Astrocyte (in vitro differentiated cells and primary cell): Measurements from ENCODE around the gene KDM6A. TPM values are rescaled to one million over a fixed set of nuclear protein-coding genes. Genes with fewer than 3 reads are reported as not detected.
"Not testable (repeated sequence)": the region's sequence is repeated elsewhere in the genome, so short reads cannot be mapped to it uniquely, and the experiment has no call there.

Source experiments
- DNase-seq: peaks from one replicate; pipeline ENCODE4 v3.0.0-alpha.2; 2010; ENCODE audit warnings: low read depth
- FAIRE-seq: peaks from 2 replicates; lab custom pipeline; 2011; peaks lifted over from hg19 to GRCh38; lab: Jason Lieb, UNC
- H2AFZ ChIP-seq: 2 replicates; pipeline ENCODE4 v1.6.0; 2012; ENCODE audit warnings: low read depth, low read length, inconsistent platforms
- H3K27ac ChIP-seq: 2 replicates; pipeline ENCODE4 v1.5.1; 2011; ENCODE audit warnings: low read depth, low read length, inconsistent platforms
- H3K27me3 ChIP-seq: 2 replicates; pipeline ENCODE4 v1.6.0; 2011; ENCODE audit warnings: low read length, inconsistent platforms; ENCODE audit not compliant: insufficient read depth
- H3K36me3 ChIP-seq: 2 replicates; pipeline ENCODE4 v1.5.1; 2011; ENCODE audit warnings: low read length, inconsistent platforms; ENCODE audit not compliant: insufficient read depth
- H3K4me1 ChIP-seq: 2 replicates; pipeline ENCODE4 v1.5.1; 2011; ENCODE audit warnings: low read length, inconsistent platforms; ENCODE audit not compliant: insufficient read depth
- H3K4me2 ChIP-seq: 2 replicates; pipeline ENCODE4 v1.6.0; 2012; ENCODE audit warnings: low read length, inconsistent platforms
- H3K4me3 ChIP-seq: 2 replicates; pipeline ENCODE4 v1.5.1; 2011; ENCODE audit warnings: low read depth, mild to moderate bottlenecking, low read length, inconsistent platforms; ENCODE audit not compliant: insufficient read depth
- H3K79me2 ChIP-seq: 2 replicates; pipeline ENCODE4 v1.6.0; 2012; ENCODE audit warnings: mild to moderate bottlenecking, low read length, inconsistent platforms; ENCODE audit not compliant: insufficient read depth
- H3K9ac ChIP-seq: 2 replicates; pipeline ENCODE4 v1.6.0; 2012; ENCODE audit warnings: mild to moderate bottlenecking, low read length, inconsistent platforms
- H3K9me3 ChIP-seq: 2 replicates; pipeline ENCODE4 v1.5.1; 2012; ENCODE audit warnings: low read depth, mild to moderate bottlenecking, low read length, inconsistent platforms; ENCODE audit not compliant: insufficient read depth
- H4K20me1 ChIP-seq: 2 replicates; pipeline ENCODE4 v1.6.0; 2012; ENCODE audit warnings: low read length, inconsistent platforms; ENCODE audit not compliant: insufficient read depth
- H3K27ac Mint-ChIP-seq: one replicate; pipeline ENCODE4 v1.8.0; 2021; ENCODE audit warnings: mild to moderate bottlenecking, mixed read lengths; ENCODE audit not compliant: unreplicated experiment
- H3K27me3 Mint-ChIP-seq: one replicate; pipeline ENCODE4 v1.8.0; 2021; ENCODE audit warnings: low read depth, mixed read lengths; ENCODE audit not compliant: unreplicated experiment
- H3K36me3 Mint-ChIP-seq: one replicate; pipeline ENCODE4 v1.8.0; 2021; ENCODE audit warnings: low read depth, mixed read lengths; ENCODE audit not compliant: unreplicated experiment
- H3K4me1 Mint-ChIP-seq: one replicate; pipeline ENCODE4 v1.8.0; 2021; ENCODE audit warnings: low read depth, mixed read lengths; ENCODE audit not compliant: unreplicated experiment
- H3K4me3 Mint-ChIP-seq: one replicate; pipeline ENCODE4 v1.8.0; 2021; ENCODE audit warnings: mild to moderate bottlenecking, moderate library complexity, mixed read lengths; ENCODE audit not compliant: unreplicated experiment
- H3K9me3 Mint-ChIP-seq: one replicate; pipeline ENCODE4 v1.8.0; 2021; ENCODE audit warnings: mild to moderate bottlenecking, mixed read lengths; ENCODE audit not compliant: unreplicated experiment
- EZH2 ChIP-seq: IDR thresholded peaks from 2 replicates; pipeline ENCODE4 v1.6.1; 2012; ENCODE audit warnings: mild to moderate bottlenecking, low read length, inconsistent platforms; ENCODE audit not compliant: insufficient read depth
- total RNA-seq: library from RNA; stranded (reverse); gene quantifications from 2 replicates; pipeline ENCODE4 v1.2.1, GENCODE V29; 2021
- TF ChIP-seq, protein P1 (sequence below): IDR thresholded peaks from 2 replicates; pipeline ENCODE4 v1.5.1; 2011; ENCODE audit warnings: low read depth, mild to moderate bottlenecking, inconsistent platforms, low read length, moderate library complexity; ENCODE audit not compliant: insufficient read depth

Gene KDM6A
- total RNA-seq, 1 donor from 2014 or later = 44.0 TPM

DNA sequence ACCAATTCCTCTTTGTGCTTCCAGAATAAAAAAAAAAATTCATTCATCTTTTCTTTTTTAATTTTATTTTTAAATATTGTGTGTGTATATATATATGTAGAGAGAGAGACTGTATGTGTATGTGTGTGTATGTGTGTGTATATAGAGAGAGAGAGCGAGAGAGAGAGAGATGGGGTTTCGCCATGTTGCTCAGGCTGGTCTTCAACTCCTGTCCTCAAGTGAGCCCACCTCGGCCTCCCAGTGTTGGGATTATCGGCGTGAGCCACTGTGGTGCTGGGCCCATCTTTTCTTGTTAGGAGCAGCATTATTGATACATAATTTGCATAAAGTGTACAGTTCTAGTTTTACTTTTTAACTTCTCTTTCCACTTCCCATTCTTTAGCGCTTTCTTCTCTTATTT is 33.6 kb downstream of the KDM6A start:
- peaks cover 3% of the 10 kb centered on the region for H3K36me3 Mint-ChIP-seq
- no peak overlapping the region for H3K27ac ChIP-seq
- H3K4me1 ChIP-seq = peaks cover 15% of the 10 kb centered on the region
- no peaks in the 10 kb centered on the region for H3K27me3 Mint-ChIP-seq
- H3K27ac Mint-ChIP-seq = no peak overlapping the region
- TF ChIP-seq, protein P1, sequence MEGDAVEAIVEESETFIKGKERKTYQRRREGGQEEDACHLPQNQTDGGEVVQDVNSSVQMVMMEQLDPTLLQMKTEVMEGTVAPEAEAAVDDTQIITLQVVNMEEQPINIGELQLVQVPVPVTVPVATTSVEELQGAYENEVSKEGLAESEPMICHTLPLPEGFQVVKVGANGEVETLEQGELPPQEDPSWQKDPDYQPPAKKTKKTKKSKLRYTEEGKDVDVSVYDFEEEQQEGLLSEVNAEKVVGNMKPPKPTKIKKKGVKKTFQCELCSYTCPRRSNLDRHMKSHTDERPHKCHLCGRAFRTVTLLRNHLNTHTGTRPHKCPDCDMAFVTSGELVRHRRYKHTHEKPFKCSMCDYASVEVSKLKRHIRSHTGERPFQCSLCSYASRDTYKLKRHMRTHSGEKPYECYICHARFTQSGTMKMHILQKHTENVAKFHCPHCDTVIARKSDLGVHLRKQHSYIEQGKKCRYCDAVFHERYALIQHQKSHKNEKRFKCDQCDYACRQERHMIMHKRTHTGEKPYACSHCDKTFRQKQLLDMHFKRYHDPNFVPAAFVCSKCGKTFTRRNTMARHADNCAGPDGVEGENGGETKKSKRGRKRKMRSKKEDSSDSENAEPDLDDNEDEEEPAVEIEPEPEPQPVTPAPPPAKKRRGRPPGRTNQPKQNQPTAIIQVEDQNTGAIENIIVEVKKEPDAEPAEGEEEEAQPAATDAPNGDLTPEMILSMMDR = no peak
- TF ChIP-seq EZH2 = no peak
- no peaks in the 10 kb centered on the region for H3K36me3 ChIP-seq
- peaks cover 85% of the 10 kb centered on the region for H3K79me2 ChIP-seq
- no peak for FAIRE-seq
- no peaks in the 10 kb centered on the region for H3K9me3 ChIP-seq
- DNase-seq = no peak
- peaks cover 25% of the 10 kb centered on the region for H4K20me1 ChIP-seq
- H3K4me2 ChIP-seq = no peak overlapping the region
- H3K9me3 Mint-ChIP-seq = peaks cover 2% of the 10 kb centered on the region
- peaks cover 24% of the 10 kb centered on the region for H3K4me1 Mint-ChIP-seq
- H3K27me3 ChIP-seq = no peaks in the 10 kb centered on the region
- H3K4me3 ChIP-seq = no peak overlapping the region
- no peak overlapping the region for H2AFZ ChIP-seq
- H3K9ac ChIP-seq = no peak overlapping the region
- H3K4me3 Mint-ChIP-seq = no peak overlapping the region

DNA sequence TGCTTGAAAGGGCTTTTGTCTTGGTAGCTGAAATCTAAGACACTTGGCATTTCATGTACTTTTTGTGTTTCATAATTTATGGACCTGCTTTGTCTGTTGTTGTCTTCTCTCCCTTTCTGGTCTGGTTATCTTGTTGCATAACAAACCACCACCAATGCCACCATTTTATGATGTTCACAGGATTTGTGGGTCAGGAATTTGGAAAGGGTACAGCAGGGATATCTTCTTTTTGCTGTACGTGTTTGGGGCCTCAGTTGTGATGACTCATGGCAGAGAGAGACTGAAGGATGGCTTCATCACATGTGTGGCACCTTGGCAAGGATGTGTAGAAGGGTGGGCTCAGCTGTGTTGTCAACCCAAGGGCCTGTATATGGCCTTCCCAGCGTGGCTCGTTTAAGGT is 35.2 kb downstream of the KDM6A start:
- TF ChIP-seq EZH2 = no peak
- TF ChIP-seq, protein P1 = no peak
- Histone ChIP-seq H4K20me1 (peaks cover 25% of the 10 kb centered on the region), H3K4me3 (no peak overlapping the region), H3K4me2 (no peak overlapping the region), H3K27ac (no peak overlapping the region), H3K9me3 (no peaks in the 10 kb centered on the region), H3K4me1 (peaks cover 14% of the 10 kb centered on the region), H2AFZ (no peak overlapping the region), H3K9ac (no peak overlapping the region), H3K36me3 (no peaks in the 10 kb centered on the region), H3K79me2 (peaks cover 79% of the 10 kb centered on the region), H3K27me3 (no peaks in the 10 kb centered on the region)
- H3K36me3 Mint-ChIP-seq = peaks cover under 1% of the 10 kb centered on the region
- no peak overlapping the region for H3K27ac Mint-ChIP-seq
- FAIRE-seq (no peak), DNase-seq (peak; percentile 43)
- H3K4me1 Mint-ChIP-seq = peaks cover 24% of the 10 kb centered on the region
- H3K9me3 Mint-ChIP-seq = peaks cover 2% of the 10 kb centered on the region
- H3K27me3 Mint-ChIP-seq = no peaks in the 10 kb centered on the region
- H3K4me3 Mint-ChIP-seq = no peak overlapping the region

DNA sequence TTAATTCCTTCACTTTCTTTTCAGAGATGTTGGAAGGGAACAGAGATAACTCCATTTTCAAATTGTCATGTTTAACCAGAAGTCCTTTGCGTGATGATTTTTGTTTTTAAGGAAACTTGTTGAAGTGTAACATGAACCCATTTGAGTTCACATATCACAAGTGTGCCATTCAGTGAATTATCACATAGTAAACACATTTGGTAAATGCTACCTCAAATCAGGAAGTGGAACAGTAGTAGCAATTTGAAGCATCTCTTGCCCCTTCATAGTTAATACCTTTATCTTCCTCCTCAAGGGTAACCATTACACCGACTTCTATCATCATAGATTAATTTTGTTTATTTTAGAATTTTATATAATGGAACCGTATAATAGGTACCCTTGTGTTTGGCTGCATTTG is 35.8 kb downstream of the KDM6A start:
- Mint-ChIP-seq H3K27ac (no peak overlapping the region), H3K27me3 (no peaks in the 10 kb centered on the region), H3K4me1 (peaks cover 22% of the 10 kb centered on the region), H3K9me3 (peaks cover 1% of the 10 kb centered on the region), H3K4me3 (no peak overlapping the region), H3K36me3 (no peaks in the 10 kb centered on the region)
- Histone ChIP-seq H3K4me2 (no peak overlapping the region), H2AFZ (no peak overlapping the region), H3K4me3 (no peak overlapping the region), H3K36me3 (no peaks in the 10 kb centered on the region), H3K79me2 (peaks cover 77% of the 10 kb centered on the region), H3K9ac (no peak overlapping the region), H3K4me1 (peaks cover 10% of the 10 kb centered on the region), H3K27ac (no peak overlapping the region), H3K9me3 (no peaks in the 10 kb centered on the region), H3K27me3 (no peaks in the 10 kb centered on the region), H4K20me1 (peaks cover 28% of the 10 kb centered on the region)
- no peak for DNase-seq
- TF ChIP-seq, protein P1 = no peak
- TF ChIP-seq EZH2 = no peak
- FAIRE-seq = peak; percentile 78

DNA sequence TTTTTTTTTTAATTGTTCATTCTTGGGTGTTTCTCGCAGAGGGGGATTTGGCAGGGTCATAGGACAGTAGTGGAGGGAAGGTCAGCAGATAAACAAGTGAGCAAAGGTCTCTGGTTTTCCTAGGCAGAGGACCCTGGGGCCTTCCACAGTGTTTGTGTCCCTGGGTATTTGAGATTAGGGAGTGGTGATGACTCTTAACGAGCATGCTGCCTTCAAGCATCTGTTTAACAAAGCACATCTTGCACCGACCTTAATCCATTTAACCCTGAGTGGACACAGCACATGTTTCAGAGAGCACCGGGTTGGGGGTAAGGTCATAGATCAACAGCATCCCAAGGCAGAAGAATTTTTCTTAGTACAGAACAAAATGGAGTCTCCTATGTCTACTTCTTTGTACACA is 37.5 kb downstream of the KDM6A start:
- H3K4me2 ChIP-seq, H3K36me3 Mint-ChIP-seq, FAIRE-seq, H3K27me3 ChIP-seq, H3K9me3 Mint-ChIP-seq, H3K27ac ChIP-seq, H3K4me3 Mint-ChIP-seq, H3K9me3 ChIP-seq, H3K36me3 ChIP-seq, H3K4me3 ChIP-seq, H2AFZ ChIP-seq, H3K27ac Mint-ChIP-seq, DNase-seq, H3K9ac ChIP-seq, H3K27me3 Mint-ChIP-seq: not testable (repeated sequence)
- Histone ChIP-seq H3K4me1 (peaks cover 16% of the 10 kb centered on the region), H3K79me2 (peaks cover 76% of the 10 kb centered on the region), H4K20me1 (peaks cover 32% of the 10 kb centered on the region)
- H3K4me1 Mint-ChIP-seq = peaks cover 21% of the 10 kb centered on the region
